Dermis microvascular lymphatic vessel endothelial cell (primary cell): ENCODE measurements around the gene ZFYVE28. TPM values are rescaled to one million over a fixed set of nuclear protein-coding genes. Genes with fewer than 3 reads are reported as not detected.

ENCODE experiments used
- DNase-seq, 2 donors: peaks; one replicate each; pipeline versions ENCODE4 v3.0.0 to v3.0.0-alpha.2; 2010; ENCODE audit warnings: low read depth in 2 of 2
- total RNA-seq: library from RNA; depleted of rRNA; stranded (reverse); fragments of >200 nt; gene quantifications from 2 replicates; pipeline ENCODE4 v1.2.1, GENCODE V29; 2014

The ZFYVE28 gene
- total RNA-seq, 1 donor from 2014 or later, result 1.8 TPM

DNA sequence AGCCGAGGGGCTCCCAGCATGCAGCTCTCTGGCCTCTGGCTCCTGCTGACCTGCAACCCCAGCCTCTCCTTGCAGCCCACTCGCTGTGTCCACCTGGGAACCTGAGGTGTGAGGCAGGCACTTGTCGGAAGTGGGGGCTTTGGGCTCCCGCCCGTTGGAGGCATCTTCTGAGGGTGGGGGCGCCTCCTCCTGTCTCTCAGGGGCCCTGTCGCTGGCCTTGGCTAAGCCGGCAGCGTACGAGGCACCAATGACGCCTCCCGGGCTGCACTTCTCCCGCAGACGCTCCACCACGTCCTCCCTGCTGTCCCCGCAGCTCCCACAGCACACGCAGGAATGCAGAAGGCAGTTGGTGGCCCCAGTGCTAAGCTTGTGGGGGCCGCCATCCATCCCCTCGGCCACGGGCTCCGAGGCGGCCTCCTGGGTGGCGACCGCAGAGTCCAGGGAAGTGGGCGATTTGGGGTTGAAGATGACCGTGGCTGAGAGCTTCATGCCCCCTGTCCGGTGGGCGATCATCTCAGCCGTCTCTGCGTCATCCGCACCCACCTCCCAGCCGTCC, 114.0 kb downstream of the ZFYVE28 start:
- no peak for DNase-seq

DNA sequence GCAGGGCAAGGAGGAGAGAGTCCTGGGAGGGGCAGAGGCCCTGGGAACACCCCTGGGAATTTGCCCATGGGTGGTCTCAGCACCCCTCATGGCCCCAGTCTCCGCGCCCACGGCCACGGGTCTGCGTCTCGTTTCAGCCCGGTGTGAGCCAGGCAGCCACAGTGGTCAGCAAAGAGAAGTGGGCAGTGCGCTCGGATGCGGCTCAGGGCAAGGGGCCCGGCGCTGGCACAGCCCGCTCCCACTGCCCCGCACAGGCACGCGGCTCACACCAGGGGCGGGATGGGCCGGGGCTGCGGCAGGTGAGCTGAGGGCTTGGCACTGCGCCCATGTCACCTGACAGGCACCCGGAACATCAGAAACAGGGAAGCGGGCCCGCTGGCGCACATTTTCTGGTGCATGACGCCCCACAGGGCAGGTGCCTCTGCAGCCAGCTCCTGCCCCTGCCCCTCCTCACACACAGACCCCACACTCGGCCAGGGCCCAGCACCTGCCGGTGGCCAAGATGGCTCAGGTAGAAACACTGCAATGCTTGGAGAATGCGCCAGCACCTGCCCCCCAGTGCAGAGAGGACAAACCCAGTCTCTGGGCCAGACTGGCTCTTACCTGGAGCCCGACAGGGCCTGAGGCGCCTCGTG, 114.6 kb downstream of the ZFYVE28 start:
- DNase-seq, result no peak

DNA sequence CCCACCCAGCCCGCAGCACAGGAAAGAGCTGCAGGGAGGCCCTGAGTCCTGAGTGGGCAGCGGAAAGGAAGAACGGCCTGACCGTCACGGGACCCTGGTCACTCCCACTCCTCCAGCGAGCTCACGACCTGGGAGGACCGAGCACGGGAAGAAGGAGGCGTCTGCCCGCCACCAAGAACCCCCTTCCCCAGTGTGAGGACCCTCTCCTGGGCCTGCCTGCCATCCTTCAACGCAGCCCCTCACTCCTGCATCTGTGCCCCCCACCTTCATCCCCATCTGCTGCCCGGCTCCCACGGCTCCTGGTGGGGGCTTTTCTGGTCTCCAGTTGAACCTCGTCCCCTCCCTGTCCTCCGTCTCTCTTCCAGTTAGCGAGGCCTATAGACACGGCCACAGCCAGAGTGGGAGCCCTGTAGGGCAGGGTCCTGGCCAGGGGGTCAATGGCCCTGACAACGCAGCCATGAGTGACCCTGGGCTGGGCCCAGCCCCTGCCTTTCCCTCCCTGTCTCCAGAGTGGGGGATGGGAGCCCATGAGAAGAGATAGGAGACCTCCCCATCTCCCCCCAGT, 115.2 kb downstream of the ZFYVE28 start:
- DNase-seq, result no peak

DNA sequence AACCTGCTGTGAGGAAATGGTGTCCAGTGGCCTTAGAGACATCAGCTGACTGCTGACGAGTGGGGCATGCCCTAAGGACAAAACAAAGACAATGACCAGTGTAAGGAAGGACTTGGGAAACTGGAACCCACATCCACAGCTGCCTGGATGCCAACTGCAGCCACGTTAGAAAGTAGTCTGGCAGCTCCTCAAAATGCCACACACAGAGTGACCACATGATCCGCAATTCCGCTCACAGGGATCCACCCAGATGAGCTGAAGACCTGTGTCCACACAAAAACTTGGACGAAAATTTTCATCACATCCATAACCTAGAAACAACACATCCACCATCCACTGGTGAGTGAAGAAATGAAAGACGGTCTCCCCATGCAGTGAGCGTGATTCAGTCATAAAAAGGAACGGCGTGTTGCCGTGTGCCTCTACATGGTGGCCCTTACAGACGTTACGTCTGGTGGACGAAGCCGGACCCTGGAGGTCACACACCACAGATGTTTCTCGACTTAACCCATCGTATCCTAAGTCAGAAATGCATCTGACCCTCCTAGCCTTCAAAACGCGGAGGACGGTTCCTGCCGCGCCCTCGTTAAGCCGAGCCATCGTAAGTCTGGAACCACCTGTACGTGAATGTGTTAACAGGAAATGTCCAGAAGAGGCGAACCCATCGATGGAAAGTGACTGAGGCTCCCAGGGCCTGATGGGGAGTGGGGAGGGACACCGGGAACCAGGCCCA, 115.9 kb downstream of the ZFYVE28 start:
- no peak for DNase-seq

DNA sequence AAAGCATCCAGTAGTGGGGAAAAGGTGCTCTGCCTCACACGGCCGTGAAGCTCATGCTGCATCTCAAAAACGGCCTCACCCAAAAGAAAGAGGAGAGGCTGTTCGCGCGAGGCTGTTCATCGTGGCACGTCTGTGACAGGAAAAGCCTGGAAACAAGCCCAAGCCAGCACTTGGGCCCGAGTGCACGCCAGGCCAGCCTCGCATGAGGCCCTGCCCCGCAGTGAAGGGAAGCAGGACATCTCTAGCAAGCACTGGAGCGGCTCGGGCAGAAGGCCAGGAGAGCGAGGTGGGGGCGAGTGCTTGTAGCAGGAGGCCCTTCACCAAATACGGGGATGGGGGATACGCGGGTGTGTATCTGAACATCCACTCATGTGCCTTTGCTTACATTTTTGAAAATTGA, 116.6 kb downstream of the ZFYVE28 start:
- DNase-seq, result no peak

DNA sequence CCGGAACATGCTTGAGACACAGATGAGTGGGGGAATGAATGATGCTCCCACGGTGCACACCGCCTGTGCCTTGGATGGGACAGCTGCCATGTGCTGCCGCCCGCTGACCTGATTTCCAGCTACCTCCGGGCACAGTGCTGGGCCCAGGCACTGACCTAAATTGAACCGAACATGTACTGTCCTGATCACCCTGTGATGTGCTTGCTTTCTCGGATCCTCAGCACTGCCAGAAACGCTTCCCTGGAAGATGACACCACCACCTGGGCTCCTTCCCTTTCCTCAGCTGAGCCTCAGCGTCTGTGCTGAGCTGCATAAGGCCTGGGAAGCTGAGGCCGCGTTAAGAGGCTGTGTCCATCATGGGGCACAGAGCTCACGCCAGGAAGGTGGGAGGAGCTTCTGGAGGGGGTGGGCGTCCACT, 117.2 kb downstream of the ZFYVE28 start:
- DNase-seq, result no peak

DNA sequence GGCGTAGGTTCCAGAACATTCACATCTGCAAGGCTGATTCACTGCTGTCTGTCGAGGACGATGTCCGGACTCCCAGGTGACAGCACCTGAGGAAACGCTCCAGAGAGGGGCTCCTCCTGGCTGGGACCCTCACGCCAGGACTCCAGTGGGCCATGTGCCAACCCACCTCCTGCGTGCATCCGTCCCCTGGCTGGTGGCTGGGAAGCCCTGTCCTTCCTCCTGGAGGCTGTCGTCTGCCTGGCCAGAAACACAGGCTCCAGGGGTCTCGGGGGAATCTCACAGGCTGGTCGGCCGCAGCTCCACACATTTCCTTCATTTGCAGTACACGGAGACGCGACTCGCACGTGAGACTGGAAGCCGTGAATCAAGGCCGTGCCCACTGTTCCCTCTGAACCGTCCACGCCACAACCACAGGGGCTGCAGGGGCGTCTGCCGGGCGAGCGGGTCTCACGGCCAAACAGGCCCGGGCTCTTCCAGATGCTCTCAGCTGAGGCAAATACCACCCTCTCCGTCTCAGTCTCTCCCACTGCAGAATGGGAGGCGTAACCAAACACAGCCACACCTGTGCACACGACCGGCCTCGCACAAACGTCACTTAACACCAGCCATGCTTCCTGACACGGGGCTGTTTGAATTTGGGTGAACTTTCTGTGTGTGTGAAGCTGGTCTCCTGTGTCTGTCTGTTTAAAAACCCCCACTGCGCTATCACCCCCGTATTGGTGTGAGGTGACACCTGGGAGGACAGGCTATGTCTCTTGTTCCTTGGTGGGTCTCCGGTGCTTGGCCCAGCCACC, 117.8 kb downstream of the ZFYVE28 start:
- DNase-seq, result no peak

DNA sequence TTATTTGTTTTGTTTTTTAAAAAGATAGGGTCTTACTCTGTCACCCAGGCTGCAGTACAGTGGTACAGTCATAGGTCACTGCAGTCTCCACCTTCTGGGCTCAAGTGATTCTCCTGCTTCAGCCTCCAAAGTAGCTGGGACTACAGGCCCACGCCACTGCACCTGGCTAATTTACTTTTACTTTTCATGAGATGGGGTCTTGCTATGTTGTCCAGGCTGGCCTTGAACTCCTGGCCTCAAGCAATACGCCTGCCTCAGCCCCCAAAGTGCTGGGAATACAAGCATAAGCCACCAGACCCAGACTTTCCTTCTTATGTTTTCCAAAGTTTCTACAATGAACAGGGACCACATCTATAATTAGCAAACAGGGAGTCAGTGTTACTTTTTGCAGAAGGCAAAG, 118.7 kb downstream of the ZFYVE28 start:
- no peak for DNase-seq

DNA sequence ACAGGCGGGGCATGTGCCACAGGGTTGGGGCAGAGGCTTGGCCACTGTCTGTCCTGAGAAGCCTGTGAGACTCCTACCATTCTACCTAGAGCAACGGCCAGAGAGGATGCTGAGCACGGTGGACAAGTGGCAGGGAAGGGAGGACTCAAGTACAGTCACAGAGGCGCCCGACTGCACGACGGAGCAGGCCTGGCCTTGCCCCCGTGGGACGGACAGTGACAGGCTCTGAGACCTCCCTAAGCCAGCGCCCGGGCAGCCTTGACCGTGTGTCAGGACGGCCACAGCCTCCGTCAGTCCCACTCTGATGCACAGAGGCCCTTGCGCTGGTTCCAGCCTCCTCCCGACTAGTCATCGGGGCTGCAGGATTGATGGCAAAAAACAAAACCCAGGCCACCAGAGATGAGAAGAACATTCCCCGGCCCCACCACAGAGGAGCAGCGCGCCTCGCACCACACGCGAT, 119.9 kb downstream of the ZFYVE28 start:
- DNase-seq, result no peak

DNA sequence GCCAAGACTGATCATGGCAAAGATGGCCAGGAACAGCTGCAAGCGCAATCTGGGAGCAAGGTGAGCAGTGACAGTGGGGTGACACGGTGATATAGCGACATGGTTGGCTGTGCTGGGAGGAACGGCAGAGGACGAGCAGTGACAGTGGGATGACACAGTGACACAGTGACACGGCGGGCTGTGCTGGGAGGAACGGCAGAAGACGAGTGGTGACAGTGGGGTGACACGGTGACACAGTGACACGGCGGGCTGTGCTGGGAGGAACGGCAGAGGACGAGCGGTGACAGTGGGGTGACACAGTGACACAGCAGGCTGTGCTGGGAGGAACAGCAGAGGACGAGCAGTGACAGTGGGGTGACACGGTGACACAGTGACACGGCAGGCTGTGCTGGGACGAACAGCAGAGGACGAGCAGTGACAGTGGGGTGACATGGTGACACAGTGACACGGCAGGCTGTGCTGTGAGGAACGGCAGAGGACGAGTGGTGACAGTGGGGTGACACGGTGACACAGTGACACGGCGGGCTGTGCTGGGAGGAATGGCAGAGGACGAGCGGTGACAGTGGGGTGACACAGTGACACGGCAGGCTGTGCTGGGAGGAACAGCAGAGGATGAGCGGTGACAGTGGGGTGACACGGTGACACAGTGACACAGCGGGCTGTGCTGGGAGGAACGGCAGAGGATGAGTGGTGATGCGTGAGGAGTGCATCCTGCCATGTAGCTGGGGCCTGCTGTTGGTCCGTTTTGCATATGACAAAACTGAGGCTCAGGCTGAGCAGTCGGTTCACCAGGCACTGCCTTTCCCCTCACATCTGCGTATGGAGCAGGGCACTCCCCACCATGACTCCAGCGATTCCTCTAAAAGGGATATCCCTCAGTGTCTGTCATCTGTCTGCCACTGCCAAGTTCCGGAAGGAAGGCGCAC, 120.6 kb downstream of the ZFYVE28 start:
- DNase-seq, result no peak

DNA sequence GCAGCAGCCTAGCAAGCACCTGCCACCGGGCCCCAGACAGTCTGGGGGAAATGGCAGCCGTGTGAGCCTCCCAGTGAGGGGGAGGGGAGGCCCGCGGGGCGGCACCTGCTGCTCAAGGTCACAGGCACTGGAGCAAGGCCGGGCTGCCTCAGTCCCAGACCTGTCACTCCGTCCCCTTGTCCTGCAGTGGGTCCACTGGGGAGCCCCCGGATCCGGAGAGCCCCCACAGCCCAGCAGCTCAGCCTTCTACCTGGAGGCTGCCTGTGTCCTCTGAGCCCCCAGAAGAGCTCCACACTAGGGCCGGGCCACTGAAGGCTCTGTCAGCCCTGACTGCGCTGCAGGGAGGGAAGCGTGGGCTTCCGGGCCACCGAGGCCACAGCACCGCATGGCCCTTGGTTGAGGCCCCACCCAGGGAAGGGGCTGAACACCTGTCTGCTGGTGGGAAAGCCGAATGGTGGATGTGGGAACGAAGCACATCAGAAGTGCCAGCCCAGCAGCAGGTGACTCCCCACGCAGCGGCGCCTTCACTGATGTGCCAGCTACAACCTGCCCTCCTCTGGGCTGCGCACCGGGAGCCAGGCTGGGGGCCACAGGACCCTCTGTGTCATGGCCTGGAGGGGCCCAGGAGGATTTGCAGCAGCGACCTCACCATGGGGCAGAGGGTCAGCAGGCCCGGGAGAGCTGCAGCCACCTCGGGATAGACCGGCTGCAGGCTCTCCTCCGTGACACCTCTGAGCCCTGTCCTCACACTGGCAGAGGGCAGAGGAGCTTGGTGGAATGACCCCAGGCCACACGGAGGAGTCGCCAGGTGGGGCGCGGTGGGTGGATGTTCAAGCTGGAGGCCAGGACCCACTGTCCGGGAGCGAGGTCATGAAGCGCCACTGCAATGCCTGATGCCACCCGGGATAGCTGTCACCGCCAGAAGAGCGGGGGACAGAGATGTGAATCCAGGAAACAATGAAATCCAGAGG, 121.5 kb downstream of the ZFYVE28 start:
- no peak for DNase-seq

DNA sequence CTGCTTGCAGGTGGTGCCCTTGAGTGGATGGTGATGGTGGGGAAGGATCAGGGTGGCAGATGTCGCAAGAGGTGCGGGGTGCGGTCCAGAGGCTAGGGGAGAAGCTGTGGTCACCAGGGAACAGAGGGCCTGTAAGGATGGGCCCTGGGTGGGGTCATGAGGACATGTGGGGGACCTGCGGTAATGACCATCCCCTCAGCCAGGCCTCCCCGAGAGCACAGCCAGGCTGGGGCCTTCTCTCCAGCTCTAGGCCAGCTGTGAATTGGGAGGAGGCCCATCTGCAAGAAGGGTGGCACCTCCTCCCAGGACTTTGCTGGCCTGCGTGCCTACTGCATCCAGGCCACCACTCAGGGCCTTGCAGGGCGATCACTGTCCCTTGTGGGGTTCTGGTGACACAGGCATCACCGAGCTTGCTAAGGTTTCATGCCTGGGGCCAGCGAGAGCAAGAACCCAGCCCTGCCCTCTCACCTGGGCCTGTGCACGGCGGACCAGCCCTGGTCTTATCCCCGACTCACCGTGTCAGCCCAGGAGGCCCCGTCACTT, 122.5 kb downstream of the ZFYVE28 start:
- no peak for DNase-seq

DNA sequence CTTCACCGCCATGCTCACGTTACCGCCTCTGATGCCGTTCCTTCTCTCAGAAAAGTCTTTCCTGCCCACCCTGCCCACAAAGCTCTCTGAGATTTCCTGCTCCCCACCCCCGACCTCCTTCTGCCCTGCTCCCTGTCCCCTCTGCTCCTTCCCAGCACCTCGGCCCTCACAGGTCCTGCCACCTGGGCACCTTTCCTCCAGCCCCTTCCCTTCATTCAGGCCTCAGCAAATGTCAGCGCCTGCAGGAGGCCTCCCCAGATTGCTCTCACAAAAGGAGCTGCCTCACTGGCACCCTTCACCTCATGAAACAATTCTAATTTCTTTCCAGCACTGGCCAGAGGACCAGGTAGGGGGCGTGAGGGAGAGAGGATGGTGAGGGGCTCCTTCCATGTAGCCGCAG, 122.9 kb downstream of the ZFYVE28 start:
- DNase-seq, result no peak

DNA sequence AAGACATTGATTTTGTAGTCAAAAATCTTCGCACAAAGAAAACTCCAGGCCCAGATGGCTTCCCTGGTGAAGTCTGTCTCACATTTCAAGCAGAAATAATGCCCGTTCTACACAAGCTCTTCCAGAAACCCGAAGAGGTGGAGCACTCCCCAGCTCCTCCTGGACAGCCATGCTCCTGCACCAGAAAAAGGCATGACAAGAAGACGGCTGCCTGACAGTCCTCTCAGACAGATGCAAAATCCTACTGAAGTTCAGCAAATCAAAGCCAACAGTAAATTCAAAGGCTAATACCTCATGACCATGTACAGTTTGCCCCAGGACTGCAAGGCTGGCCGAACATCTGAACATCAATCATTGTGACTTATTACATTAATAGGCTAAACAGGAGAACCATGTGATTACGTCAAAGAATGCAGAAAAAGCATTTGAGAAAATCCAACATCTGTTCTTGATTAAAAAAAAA, 125.8 kb downstream of the ZFYVE28 start:
- DNase-seq, result no peak

DNA sequence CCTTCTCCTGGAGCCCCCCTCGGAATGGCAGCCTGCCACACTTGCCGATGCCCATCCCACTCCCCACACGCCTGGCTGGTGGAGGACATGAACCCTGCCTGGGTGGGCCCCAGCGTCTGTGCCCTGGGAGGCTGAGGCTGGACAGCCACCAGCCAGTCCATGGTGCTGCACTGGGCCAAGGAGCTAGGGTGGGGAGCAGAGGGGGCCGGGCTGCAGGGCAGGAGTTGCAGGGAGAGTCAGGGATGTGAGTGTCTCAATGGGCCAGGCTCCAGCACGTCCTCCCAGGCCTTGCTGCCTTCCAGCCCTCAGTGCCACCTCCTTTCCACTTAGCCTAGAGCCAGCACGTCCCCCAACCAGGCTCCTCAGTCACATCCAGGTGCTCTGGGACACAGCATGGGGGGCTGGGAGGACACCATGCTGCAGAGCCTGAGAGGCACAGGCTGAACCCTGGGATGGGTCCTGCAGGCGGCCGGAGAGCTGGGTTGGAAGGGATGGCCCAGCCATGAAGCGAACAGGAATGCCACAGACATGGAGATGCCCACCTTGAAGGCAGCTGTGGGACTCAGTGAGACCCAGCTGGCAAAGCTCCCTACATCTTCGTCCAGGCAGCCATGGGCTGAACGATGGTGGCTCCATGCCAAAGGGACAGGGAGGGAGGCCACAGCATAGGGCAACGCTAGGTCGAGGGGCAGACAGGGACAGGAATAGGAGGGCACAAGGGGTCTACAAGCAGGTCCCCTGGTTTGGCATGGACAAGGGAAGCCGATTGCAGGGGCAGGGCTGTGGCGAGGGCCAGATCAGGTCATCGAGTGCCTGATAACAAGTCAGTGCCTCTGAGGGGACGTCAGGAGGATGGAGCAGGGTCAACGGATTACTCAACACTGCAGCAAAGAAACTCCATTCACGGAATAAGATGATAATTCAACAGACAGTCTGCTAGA, 126.5 kb downstream of the ZFYVE28 start:
- no peak for DNase-seq

DNA sequence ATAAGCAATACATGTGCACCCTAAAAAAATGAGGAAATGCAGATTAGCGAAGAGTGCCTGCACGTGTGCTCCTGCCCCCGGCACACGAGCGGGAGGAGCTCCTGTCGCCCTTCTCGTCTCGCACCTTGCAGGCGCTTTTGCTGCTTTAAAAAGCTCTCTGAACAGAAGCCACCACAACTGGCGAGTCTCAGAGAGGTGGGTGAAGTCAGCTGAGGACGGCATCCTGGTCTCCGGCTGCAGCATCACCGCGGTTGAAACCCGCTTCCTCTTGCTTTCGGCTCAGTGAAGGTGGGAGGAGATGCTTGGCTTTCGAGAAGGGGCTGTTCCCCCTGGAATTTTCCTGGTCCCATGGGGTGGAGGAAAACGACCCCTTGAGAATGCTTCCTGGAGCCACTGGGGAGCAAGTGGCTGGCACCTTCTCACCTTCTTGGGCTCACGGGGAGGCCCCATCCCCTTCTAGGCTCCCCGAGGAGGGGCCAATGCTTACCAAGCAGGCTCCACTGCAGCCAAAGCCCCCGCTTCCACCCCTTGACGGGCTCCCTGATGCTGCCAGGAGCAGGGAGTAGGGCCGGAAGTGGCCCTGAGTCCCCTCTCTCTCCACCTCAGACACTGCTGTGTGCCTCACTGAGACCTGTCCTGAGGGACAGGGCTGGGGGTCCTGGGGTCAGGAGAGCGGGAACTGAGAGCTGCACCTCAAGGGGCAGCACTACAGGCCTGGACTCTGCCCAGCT, 127.3 kb downstream of the ZFYVE28 start:
- no peak for DNase-seq

DNA sequence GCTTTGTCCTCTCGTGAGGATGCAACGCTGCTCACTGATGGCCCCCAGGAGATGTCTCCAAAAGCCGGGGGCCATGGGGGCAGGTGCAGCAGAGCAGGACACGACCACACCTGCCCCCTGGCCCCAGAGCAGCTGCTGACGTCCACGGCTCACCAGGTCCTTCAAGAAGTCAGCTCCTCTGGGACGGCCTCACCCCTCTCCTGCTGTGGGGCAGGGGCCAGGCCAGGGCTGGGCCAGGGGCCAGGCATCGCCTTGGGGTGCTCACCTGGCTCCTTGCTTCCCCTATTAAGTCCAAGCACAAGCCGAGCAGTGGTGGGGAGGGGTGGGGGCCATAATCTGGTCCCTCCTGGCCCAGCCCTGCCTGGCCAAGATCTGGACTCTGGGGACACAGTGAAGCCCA, 128.0 kb downstream of the ZFYVE28 start:
- no peak for DNase-seq
